Bone marrow (tissue), 2 donors: Measurements from ENCODE around the gene JAKMIP1.

Source experiments
- DNase-seq, 2 donors: peaks; one replicate each; lab custom pipeline; 2025; lab: John Stamatoyannopoulos, UW

JAKMIP1 gene

GRCh38 chr4:6065166-6065565, 135.2 kb downstream of the JAKMIP1 start:
- DNase-seq, result no peak

GRCh38 chr4:6064383-6064782, 136.0 kb downstream of the JAKMIP1 start:
- no peak for DNase-seq

GRCh38 chr4:6063684-6064083, 136.7 kb downstream of the JAKMIP1 start:
- DNase-seq, result no peak

- DNase-seq, result no peak
Observed at GRCh38 chr4:6062133-6062532, 138.2 kb downstream of the JAKMIP1 start.

- DNase-seq, result no peak
Observed at GRCh38 chr4:6059375-6059805, 141.0 kb downstream of the JAKMIP1 start.

- no peak for DNase-seq
Observed at GRCh38 chr4:6058531-6059374, 141.6 kb downstream of the JAKMIP1 start.

- no peak for DNase-seq
Observed at GRCh38 chr4:6056976-6057766, 143.2 kb downstream of the JAKMIP1 start.

GRCh38 chr4:6055436-6055835, 144.9 kb downstream of the JAKMIP1 start:
- DNase-seq, result no peak

GRCh38 chr4:6055030-6055429, 145.3 kb downstream of the JAKMIP1 start:
- no peak for DNase-seq

- DNase-seq, result no peak
Observed at GRCh38 chr4:6054162-6054922, 146.0 kb downstream of the JAKMIP1 start.

GRCh38 chr4:6052679-6053078, 147.7 kb downstream of the JAKMIP1 start:
- no peak for DNase-seq

- DNase-seq, result no peak
Observed at GRCh38 chr4:6050551-6050950, 149.8 kb downstream of the JAKMIP1 start.

- DNase-seq, result no peak
Observed at GRCh38 chr4:6049985-6050384, 150.4 kb downstream of the JAKMIP1 start.

GRCh38 chr4:6049278-6049677, 151.1 kb downstream of the JAKMIP1 start:
- no peak for DNase-seq

- no peak for DNase-seq
Observed at GRCh38 chr4:6048537-6048936, 151.8 kb downstream of the JAKMIP1 start.

- DNase-seq, result no peak
Observed at GRCh38 chr4:6047130-6047673, 153.1 kb downstream of the JAKMIP1 start.

- DNase-seq, result no peak
Observed at GRCh38 chr4:6046526-6047129, 153.7 kb downstream of the JAKMIP1 start.

- no peak for DNase-seq
Observed at GRCh38 chr4:6044805-6045204, 155.5 kb downstream of the JAKMIP1 start.

- DNase-seq, result no peak
Observed at GRCh38 chr4:6044276-6044675, 156.1 kb downstream of the JAKMIP1 start.

GRCh38 chr4:6043843-6044242, 156.5 kb downstream of the JAKMIP1 start:
- DNase-seq, result no peak

- DNase-seq, result no peak
Observed at GRCh38 chr4:6043188-6043587, 157.2 kb downstream of the JAKMIP1 start.
